ENCODE measurements around the gene ARMH3.
"Not testable (repeated sequence)": the region's sequence is repeated elsewhere in the genome, so short reads cannot be mapped to it uniquely, and the experiment has no call there.

Gene ARMH3

DNA sequence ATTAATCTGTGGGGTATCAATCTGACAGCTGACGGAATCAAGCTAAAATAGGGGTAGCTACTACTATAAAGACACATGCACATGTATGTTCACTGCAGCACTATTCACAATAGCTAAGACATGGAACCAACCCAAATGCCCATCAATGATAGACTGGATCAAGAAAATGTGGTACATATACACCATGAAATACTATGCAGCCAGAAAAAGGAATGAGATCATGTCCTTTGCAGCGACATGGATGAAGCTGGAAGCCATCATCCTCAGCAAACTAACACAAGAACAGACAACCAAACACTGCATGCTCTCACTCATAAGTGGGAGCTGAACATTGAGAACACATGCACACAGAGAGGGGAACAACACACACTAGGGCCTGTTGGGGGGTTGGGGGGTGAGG, 75.3 kb downstream of the ARMH3 start:
- DNase-seq (ENCODE audit: low spot score), result not testable (repeated sequence)

GRCh38 chr10:101974091-101974971, 81.6 kb downstream of the ARMH3 start:
- no peak for DNase-seq (ENCODE audit: low spot score)

DNA sequence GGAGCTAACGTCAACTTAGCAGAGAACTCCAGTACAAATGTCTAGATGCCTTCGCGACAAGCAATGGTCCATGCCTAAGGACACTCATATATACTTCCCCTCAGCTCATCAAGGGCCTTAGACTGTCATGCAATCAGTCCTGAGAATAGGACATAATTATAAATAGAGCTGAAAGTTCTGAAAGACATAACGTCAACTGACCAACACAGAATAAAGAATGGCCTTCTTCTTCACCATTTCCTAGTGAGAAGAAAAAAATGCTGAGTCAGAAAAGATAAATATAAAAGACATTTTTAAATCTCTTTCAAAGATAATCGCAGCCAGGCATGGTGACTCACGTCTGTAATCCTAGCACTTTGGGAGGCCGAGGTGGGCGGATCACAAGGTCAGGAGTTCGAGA, 83.2 kb downstream of the ARMH3 start:
- DNase-seq (ENCODE audit: low spot score), result no peak

GRCh38 chr10:101969412-101969922, 86.5 kb downstream of the ARMH3 start:
- peak; percentile 36 for DNase-seq (ENCODE audit: low spot score)

DNA sequence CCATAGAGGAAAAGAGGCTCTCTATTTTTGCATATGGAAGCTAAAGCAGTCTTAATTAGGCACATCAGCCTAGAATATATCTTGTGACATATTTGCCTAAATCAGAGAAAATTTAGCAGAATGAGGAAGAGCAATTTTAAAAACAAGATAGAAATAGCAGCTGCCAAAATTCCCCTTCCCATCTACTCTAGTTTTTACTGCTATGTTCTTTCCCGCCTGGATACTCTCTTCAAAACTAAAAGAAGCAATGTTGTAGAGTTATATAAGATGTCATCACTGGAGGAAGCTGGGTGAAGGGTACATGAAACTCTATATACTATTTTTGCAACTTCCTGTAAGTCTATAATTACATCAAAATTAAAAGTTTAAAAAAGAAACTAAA, 87.0 kb downstream of the ARMH3 start:
- DNase-seq (ENCODE audit: low spot score), result peak; percentile 42

DNA sequence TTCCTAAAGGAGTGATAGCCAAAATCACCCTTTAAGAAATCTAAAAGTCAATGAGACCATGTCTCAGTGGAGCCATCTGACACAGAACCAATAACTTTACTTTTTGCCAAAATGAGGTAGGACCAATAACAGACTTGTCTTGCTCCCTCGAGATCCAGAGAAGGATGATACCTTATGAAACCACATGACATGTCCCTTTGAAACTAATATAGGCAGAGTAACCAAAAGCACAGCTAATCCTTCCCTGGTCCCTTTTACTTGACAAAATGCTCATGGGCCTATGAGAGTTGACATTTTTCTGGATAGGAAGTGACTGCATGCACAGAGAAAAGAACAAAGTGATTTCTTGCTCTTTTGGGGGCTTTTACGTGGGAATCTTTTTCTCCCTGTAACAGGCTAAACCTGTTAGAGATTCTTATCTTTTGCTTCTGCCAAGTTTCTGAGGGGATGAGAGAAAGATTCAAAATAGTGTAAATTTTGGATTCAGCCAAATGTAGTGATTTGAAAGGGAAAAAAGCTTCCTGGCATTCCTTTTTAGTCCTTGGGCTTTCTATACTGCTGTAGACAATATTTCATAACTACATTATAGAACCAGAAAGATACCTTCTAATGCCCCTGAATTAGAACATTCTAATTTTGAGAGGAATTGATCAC, 87.6 kb downstream of the ARMH3 start:
- no peak for DNase-seq (ENCODE audit: low spot score)

GRCh38 chr10:101967713-101968112, 88.3 kb downstream of the ARMH3 start:
- DNase-seq (ENCODE audit: low spot score), result no peak

DNA sequence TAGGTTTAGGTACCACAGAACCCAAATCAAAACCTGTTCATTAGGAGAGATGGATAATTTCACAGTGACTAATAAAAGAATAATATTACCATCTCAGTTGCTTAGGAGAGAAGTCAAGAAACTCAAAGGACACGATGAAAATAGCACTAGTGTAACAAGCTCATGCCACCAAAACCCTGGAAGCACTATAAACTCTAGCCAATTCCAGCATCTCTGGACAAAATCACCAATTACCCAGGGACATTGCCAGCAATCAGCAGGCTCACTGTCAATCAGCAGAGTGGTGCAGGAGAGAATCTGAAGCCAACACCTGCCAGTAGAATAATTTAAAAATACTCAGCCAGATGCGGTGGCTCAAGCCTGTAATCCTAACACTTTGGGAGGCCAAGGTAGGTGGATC, 88.9 kb downstream of the ARMH3 start:
- no peak for DNase-seq (ENCODE audit: low spot score)

GRCh38 chr10:101965075-101965765, 90.8 kb downstream of the ARMH3 start:
- no peak for DNase-seq (ENCODE audit: low spot score)

DNA sequence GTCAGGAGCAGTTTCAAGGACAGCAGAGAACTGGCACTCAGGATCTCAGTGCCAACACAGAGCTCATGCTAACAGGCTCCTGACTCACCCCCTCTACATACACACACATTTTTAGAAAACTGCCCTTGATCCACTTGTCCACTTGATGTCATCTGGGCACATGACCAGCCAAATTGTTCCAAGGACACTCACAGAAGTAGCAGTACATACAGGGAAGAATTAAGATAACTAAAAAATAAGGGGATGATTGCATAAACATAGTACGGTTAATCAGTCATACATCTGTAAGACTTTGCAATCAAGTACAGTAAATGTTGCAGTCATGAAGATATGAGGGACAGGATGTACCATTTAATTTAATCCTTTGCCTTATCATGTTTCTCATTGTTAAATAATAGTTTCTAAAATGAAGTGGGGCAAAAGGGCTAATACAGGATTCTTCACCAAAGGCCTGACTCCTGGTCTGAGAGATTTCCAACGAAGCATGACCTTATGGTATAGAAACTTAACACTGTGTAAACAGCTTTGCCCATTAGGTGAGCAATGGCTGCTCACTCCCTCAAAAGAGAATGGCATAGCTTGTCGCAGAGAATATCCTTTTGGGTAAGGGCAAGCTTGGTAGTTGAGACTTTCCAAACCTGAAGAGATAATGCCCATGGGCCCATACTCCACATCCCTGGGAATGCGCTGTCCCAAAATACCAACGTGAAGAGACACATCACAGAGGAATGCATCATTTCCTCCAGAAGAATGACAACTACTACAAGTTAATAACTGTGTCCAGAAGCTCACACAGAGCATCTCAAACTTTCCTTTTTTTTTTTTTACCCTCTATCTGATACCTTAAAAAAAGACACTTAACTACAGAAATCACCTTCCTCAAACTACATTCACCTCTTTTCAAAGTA, 94.1 kb downstream of the ARMH3 start:
- DNase-seq (ENCODE audit: low spot score), result no peak

GRCh38 chr10:101960879-101961395, 95.0 kb downstream of the ARMH3 start:
- DNase-seq (ENCODE audit: low spot score), result no peak

- no peak for DNase-seq (ENCODE audit: low spot score)
These were observed 96.5 kb downstream of the ARMH3 start for GRCh38 chr10:101959346-101959916.

DNA sequence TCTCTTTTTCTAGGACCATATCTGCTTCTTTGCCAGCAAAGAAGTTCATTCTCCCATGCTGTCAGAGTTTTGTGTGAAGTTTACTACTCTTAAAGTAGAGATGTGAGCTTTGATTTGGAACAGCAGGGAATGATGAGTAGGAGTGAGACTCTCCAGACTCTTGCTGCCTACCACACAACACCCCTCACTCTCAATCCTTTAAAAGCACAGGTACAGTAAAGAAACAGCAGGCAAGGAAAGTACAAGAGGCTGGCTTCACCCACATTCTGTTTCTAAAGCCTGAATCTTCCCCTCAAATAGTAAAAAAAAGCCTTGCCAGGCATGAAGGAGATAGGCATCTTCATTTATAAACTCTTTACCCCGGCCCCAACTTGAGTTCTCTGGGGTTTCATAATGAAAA, 97.3 kb downstream of the ARMH3 start:
- DNase-seq (ENCODE audit: low spot score), result no peak

- DNase-seq (ENCODE audit: low spot score), result no peak
These were observed 99.1 kb downstream of the ARMH3 start for GRCh38 chr10:101956898-101957297.

GRCh38 chr10:101956117-101956516, 99.9 kb downstream of the ARMH3 start:
- DNase-seq (ENCODE audit: low spot score), result no peak

DNA sequence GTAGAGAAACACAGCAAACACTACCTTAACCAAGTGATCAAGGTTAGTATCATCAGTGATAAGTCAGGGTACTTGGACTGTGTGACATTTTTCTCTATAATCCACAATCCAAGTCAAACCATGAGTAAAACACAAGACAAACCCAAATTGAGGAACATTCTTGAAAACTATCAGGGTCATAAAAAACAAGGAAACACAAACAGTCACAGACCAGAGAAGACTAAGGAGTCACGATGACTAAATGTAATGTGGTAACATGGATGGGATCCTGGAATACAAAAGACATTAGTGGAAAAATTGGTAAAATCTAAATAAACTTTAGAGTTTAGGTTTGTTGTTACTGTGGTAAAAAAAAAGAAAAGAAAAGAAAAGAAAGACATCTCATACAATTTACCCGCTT, 103.8 kb downstream of the ARMH3 start:
- DNase-seq (ENCODE audit: low spot score), result no peak

GRCh38 chr10:101950213-101950612, 105.8 kb downstream of the ARMH3 start:
- no peak for DNase-seq (ENCODE audit: low spot score)

GRCh38 chr10:101941871-101942270, 114.1 kb downstream of the ARMH3 start:
- DNase-seq (ENCODE audit: low spot score), result no peak

DNA sequence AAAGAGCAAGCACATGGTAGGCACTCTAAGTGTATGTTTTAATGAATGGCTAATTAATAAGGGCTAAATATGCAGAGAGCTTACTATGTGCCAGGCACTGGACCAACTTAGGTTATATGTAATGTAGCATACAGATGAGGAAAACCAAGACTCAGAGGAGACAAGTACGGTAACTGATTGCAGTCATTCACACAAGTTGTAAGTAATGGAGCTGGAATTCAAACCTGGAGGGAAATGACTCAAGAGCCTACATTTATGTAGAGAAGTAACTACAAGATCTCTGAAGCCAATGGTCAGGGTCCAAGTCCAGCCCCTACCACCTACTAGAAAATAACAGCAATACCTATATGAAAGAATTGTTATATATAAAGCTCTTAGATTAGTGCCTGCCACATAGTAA, 115.1 kb downstream of the ARMH3 start:
- DNase-seq (ENCODE audit: low spot score), result no peak

DNA sequence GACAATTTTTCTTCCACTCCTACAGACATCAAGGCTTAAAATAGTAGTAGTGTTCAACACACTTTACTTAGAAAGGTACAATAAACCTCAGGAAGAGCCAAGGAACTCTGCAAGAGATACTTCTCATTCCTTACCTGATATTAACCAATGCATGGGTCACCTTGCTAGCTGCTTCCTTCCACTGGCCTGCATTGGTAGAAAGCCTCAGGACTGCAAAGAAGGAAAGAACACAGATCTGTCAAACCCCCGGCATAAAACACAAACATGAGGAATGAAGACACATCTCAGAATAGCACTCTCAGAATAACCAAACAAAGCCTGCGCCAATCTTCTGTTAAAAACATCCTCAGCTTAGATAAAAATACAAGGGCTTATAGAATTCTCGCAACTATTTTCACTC, 116.2 kb downstream of the ARMH3 start:
- DNase-seq (ENCODE audit: low spot score), result no peak

- no peak for DNase-seq (ENCODE audit: low spot score)
These were observed 116.8 kb downstream of the ARMH3 start for GRCh38 chr10:101939008-101939648.
